Esophagus squamous epithelium (tissue), 4 donors: Measurements from ENCODE around the gene TMEM239.

Source experiments
- CTCF ChIP-seq, 6 experiments: fragments of 450-650 bp in 4 of 6; fragments of 200-600 bp in 2 of 6; sonication (generic) in 2 of 6; IDR thresholded peaks; one replicate each; pipeline ENCODE4 v1.5.1; 2016 to 2019; ENCODE audit warnings: antibody characterized with exemption in 6 of 6, mild to moderate bottlenecking in 4 of 6, moderate library complexity in 4 of 6
- POLR2A ChIP-seq, 4 donors: fragments of 450-650 bp; IDR thresholded peaks; one replicate each; pipeline ENCODE4 v1.6.1; 2017; ENCODE audit warnings: antibody characterized with exemption in 4 of 4, mild to moderate bottlenecking in 4 of 4, moderate library complexity in 3 of 4

DNA sequence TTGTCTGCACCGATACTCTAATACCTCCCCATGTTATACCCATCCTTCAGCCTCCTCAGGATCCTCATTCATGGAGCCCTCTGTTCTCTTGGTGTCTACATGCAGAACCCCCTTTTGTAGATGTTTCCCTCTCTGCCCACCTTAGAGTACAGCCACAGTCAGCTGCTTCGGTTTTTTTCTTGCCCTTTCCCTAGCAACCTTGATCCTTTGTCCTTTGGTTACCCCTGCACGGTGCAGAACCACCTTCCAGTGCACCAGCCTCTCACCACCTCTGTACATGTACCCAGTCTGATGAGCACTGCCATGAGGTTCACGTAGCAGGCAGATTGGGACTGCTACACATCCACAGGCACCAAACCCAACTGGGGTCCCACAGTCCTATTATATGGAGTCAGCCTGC, 31.6 kb downstream of the TMEM239 start:
- TF ChIP-seq CTCF (IDR thresholded peaks at IDR 0.05) (no peak), POLR2A (IDR thresholded peaks at IDR 0.05) (no peak)
